Subcutaneous abdominal adipose tissue (tissue), 5 donors: Measurements from ENCODE around the gene MYL6B.

Experiments used
- H3K27ac ChIP-seq: one replicate; pipeline ENCODE4 v1.7.0; 2013; ENCODE audit warnings: low read depth, mild to moderate bottlenecking, inconsistent platforms, low read length, moderate library complexity
- H3K27me3 ChIP-seq, 5 donors: one replicate each; pipeline ENCODE4 v1.7.0; 2013; ENCODE audit warnings: low read length in 5 of 5, inconsistent platforms in 1 of 5; ENCODE audit not compliant: control insufficient read depth in 5 of 5, insufficient read depth in 4 of 5
- H3K36me3 ChIP-seq, 5 donors: one replicate each; pipeline ENCODE4 v1.7.0; 2013; ENCODE audit warnings: low read length in 5 of 5; ENCODE audit not compliant: control insufficient read depth in 5 of 5, insufficient read depth in 5 of 5
- H3K4me1 ChIP-seq, 5 donors: one replicate each; pipeline ENCODE4 v1.7.0; 2013; ENCODE audit warnings: low read length in 5 of 5, mild to moderate bottlenecking in 3 of 5, moderate library complexity in 1 of 5; ENCODE audit not compliant: control insufficient read depth in 5 of 5, insufficient read depth in 5 of 5
- H3K4me3 ChIP-seq, 5 donors: one replicate each; pipeline ENCODE4 v1.7.0; 2013; ENCODE audit warnings: low read length in 5 of 5, low read depth in 1 of 5
- H3K9ac ChIP-seq, 5 donors: one replicate each; pipeline ENCODE4 v1.7.0; 2013; ENCODE audit warnings: low read length in 5 of 5, mild to moderate bottlenecking in 4 of 5, moderate library complexity in 3 of 5
- H3K9me3 ChIP-seq, 5 donors: one replicate each; pipeline ENCODE4 v1.7.0; 2013; ENCODE audit warnings: low read length in 5 of 5; ENCODE audit not compliant: control insufficient read depth in 5 of 5
- donor health status: healthy.
- donor health status: healthy.
- donor health status: healthy.
- donor health status: healthy.
- donor health status: healthy.

Gene MYL6B

DNA sequence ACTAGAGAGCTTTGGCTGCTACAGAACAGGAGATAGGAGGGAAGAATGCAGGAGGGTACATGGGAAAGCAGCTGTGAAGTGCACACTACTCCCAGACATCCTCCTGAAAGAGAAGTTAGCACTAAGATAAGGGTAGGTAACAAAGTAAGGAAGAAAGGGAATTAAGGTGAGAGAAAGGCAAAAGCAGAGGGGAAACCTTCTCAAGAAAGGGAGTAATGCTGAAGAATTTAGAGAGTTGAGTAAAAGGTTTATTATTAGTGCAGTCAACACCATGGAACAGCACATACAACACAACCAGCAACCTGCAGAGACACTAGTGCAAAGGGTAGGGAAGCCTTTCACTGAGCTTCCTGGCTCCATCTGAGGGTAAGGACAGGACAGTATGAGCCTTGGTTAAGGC lies 51.9 kb downstream of the MYL6B start:
- Histone ChIP-seq H3K27ac (peak overlapping the region; percentile 25), H3K27me3 (no peaks in the 10 kb centered on the region), H3K4me3 (no peak overlapping the region), H3K9me3 (no peaks in the 10 kb centered on the region), H3K36me3 (peaks cover 12 to 42% (median 33%) of the 10 kb centered on the region in 5 donors), H3K4me1 (peaks cover 0 to 27% (median 24%) of the 10 kb centered on the region in 5 donors), H3K9ac (peak overlapping the region in 1 of 5 donors; percentile 6)

DNA sequence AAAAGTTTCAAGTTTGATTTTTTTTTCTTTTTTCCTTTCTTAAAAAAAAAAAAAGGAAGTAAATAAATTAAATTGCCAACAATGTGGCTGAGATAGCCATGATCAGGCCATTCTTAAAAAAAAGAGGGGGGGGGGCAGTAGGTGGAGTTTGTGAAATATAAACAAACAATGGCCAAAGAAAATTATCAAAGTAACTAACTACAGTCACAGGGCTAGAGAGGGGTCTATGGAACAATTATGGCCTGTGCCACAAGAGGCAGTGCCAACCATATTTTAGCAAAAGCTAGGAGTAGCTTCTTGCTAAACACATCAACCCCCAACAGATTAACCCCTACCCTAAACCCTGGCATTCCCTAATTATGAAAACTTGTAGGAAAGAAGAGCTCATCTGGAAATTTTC lies 53.1 kb downstream of the MYL6B start:
- Histone ChIP-seq H3K4me3 (no peak overlapping the region), H3K27ac (peak overlapping the region; percentile 57), H3K4me1 (peaks cover 0 to 27% (median 24%) of the 10 kb centered on the region in 5 donors), H3K9me3 (no peaks in the 10 kb centered on the region), H3K27me3 (no peaks in the 10 kb centered on the region), H3K9ac (peak overlapping the region in 3 of 5 donors; percentile 19 to 35 (median 26)), H3K36me3 (peaks cover 14 to 52% (median 41%) of the 10 kb centered on the region in 5 donors)

DNA sequence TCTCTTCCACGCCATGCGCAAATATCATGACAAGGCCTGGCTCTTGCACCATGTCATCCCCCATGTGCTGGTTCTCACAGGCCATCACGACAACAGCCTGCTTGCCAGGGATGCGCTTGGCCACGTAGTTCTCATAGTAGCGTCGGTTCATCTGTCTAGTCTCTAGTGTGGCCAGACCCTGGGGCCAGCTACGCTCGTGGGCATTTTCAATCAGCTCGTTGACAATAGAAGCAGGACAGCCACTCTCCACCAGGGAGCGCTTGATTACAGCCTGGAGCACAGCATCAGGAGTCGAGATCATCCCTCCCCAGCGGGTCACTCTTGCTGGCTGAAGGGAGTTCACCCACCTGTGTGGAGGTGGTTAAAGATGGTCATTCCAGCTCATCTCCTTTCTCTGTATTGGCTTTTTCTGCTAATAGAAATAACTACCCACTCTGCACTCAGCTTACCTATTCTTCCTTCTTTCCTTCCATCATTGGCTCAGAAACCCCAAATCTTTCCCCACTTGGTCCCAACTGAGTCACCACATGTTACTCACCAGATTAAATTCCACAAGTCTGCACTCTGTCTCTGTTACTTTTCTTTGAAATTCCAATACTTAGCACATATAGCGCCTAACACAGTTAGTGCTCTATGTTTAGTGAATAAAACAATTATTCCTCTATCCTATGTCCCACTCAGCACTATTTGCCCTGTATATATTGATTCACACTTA lies 54.2 kb downstream of the MYL6B start:
- no peaks in the 10 kb centered on the region for H3K27me3 ChIP-seq
- peak overlapping the region in 1 of 5 donors; percentile 17 for H3K9ac ChIP-seq
- no peak overlapping the region for H3K4me3 ChIP-seq
- H3K27ac ChIP-seq: peak overlapping the region; percentile 49
- H3K4me1 ChIP-seq: peaks cover 0 to 27% (median 24%) of the 10 kb centered on the region in 5 donors
- H3K9me3 ChIP-seq: no peaks in the 10 kb centered on the region
- H3K36me3 ChIP-seq: peaks cover 17 to 62% (median 49%) of the 10 kb centered on the region in 5 donors
